ENCODE data around the gene PPIP5K1. TPM values are rescaled to one million over a fixed set of nuclear protein-coding genes. Genes with fewer than 3 reads are reported as not detected.

PPIP5K1 gene
- total RNA-seq, 4 donors from 2014 or later: 7.1 to 74.8 (median 42.6) TPM

- peak overlapping the region; percentile 75 to 81 for H3K27ac ChIP-seq
- H3K27me3 ChIP-seq: no peaks in the 10 kb centered on the region
- no peak for TF ChIP-seq POLR2A (IDR thresholded peaks at IDR 0.05)
- TF ChIP-seq CTCF (IDR thresholded peaks at IDR 0.05): no peak
- no peaks in the 10 kb centered on the region for H3K36me3 ChIP-seq
- peaks cover 5 to 7% of the 10 kb centered on the region in 2 donors for H3K4me1 ChIP-seq
- H3K4me3 ChIP-seq: no peak overlapping the region
- peak; percentile 47 to 55 for DNase-seq
- no peaks in the 10 kb centered on the region for H3K9me3 ChIP-seq
- intact Hi-C loops (cut with DNase I; ENCODE audit: low total_unique reads): no loop called here
Observed at GRCh38 chr15:43516185-43516584, 73.8 kb downstream of the PPIP5K1 start.

- peak overlapping the region; percentile 75 to 81 for H3K27ac ChIP-seq
Observed at GRCh38 chr15:43515741-43516140, 74.3 kb downstream of the PPIP5K1 start.

GRCh38 chr15:43514241-43515057, 75.6 kb downstream of the PPIP5K1 start:
- Histone ChIP-seq H3K4me3 (no peak overlapping the region), H3K4me1 (peaks cover 5 to 13% of the 10 kb centered on the region in 2 donors), H3K27ac (peak overlapping the region in 1 of 2 donors; percentile 75), H3K9me3 (no peaks in the 10 kb centered on the region), H3K27me3 (no peaks in the 10 kb centered on the region), H3K36me3 (no peaks in the 10 kb centered on the region)
- intact Hi-C loops (cut with DNase I; ENCODE audit: low total_unique reads): no loop called here
- DNase-seq: no peak
- TF ChIP-seq POLR2A (IDR thresholded peaks at IDR 0.05) (no peak), CTCF (IDR thresholded peaks at IDR 0.05) (peak in 3 of 4 experiments; percentile 21 to 43 (median 28))

More at GRCh38 chr15:43515741-43516140, 74.3 kb downstream of the PPIP5K1 start:
- no peaks in the 10 kb centered on the region for H3K36me3 ChIP-seq
- DNase-seq: no peak
- intact Hi-C loops (cut with DNase I; ENCODE audit: low total_unique reads): no loop called here
- no peak overlapping the region for H3K4me3 ChIP-seq
- peaks cover 5 to 9% of the 10 kb centered on the region in 2 donors for H3K4me1 ChIP-seq
- no peaks in the 10 kb centered on the region for H3K27me3 ChIP-seq
- H3K9me3 ChIP-seq: no peaks in the 10 kb centered on the region
- TF ChIP-seq CTCF (IDR thresholded peaks at IDR 0.05) (no peak), POLR2A (IDR thresholded peaks at IDR 0.05) (no peak)

GRCh38 chr15:43513550-43513949, 76.5 kb downstream of the PPIP5K1 start:
- DNase-seq: no peak
- H3K36me3 ChIP-seq: no peaks in the 10 kb centered on the region
- H3K27me3 ChIP-seq: no peaks in the 10 kb centered on the region
- H3K4me1 ChIP-seq: peaks cover 5 to 18% of the 10 kb centered on the region in 2 donors
- H3K9me3 ChIP-seq: no peaks in the 10 kb centered on the region
- no peak overlapping the region for H3K4me3 ChIP-seq
- H3K27ac ChIP-seq: no peak overlapping the region
- intact Hi-C loops (cut with DNase I; ENCODE audit: low total_unique reads): no loop called here
- TF ChIP-seq CTCF (IDR thresholded peaks at IDR 0.05) (no peak), POLR2A (IDR thresholded peaks at IDR 0.05) (no peak)

Data from uterus (tissue), 4 donors.